ENCODE measurements around the gene NRXN2. TPM values are rescaled to one million over a fixed set of nuclear protein-coding genes. Genes with fewer than 3 reads are reported as not detected.

The NRXN2 gene
- total and polyA plus RNA-seq, 10 of the 15 experiments (the other 5 are each of a cell fraction or from before 2014, with no cell fraction given), result 0.03 to 1.4 (median 0.23) TPM

DNA sequence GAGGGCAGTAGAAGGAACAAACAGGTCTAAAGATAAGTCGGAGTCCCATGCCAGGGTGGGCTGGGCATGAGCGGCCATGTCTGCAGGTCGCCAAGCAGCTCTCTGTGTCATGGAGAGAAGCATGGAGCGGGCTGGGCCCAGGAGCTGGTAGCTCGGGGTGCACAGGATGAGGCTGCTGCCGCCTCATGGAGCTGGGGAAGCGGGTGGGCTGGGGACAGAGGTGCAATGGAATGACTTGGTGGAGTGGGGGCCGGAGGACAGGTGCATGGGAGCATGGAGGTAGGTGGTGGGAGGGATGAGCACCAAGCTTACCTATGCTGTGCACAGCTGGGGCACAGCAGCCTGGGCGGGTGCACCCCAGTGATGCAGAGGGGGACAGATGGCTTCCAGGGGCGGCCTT is 3.6 kb downstream of the NRXN2 start (continued):
- TF ChIP-seq PAX5 (IDR thresholded peaks at IDR 0.05; ENCODE audit: borderline replicate concordance, low read depth, low read length) (no peak), RUNX3 (IDR thresholded peaks at IDR 0.05; ENCODE audit: low read length) (no peak)
- TF ChIP-seq, protein P1, sequence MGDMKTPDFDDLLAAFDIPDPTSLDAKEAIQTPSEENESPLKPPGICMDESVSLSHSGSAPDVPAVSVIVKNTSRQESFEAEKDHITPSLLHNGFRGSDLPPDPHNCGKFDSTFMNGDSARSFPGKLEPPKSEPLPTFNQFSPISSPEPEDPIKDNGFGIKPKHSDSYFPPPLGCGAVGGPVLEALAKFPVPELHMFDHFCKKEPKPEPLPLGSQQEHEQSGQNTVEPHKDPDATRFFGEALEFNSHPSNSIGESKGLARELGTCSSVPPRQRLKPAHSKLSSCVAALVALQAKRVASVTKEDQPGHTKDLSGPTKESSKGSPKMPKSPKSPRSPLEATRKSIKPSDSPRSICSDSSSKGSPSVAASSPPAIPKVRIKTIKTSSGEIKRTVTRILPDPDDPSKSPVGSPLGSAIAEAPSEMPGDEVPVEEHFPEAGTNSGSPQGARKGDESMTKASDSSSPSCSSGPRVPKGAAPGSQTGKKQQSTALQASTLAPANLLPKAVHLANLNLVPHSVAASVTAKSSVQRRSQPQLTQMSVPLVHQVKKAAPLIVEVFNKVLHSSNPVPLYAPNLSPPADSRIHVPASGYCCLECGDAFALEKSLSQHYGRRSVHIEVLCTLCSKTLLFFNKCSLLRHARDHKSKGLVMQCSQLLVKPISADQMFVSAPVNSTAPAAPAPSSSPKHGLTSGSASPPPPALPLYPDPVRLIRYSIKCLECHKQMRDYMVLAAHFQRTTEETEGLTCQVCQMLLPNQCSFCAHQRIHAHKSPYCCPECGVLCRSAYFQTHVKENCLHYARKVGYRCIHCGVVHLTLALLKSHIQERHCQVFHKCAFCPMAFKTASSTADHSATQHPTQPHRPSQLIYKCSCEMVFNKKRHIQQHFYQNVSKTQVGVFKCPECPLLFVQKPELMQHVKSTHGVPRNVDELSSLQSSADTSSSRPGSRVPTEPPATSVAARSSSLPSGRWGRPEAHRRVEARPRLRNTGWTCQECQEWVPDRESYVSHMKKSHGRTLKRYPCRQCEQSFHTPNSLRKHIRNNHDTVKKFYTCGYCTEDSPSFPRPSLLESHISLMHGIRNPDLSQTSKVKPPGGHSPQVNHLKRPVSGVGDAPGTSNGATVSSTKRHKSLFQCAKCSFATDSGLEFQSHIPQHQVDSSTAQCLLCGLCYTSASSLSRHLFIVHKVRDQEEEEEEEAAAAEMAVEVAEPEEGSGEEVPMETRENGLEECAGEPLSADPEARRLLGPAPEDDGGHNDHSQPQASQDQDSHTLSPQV (IDR thresholded peaks at IDR 0.05), result no peak
- TF ChIP-seq, protein P2, sequence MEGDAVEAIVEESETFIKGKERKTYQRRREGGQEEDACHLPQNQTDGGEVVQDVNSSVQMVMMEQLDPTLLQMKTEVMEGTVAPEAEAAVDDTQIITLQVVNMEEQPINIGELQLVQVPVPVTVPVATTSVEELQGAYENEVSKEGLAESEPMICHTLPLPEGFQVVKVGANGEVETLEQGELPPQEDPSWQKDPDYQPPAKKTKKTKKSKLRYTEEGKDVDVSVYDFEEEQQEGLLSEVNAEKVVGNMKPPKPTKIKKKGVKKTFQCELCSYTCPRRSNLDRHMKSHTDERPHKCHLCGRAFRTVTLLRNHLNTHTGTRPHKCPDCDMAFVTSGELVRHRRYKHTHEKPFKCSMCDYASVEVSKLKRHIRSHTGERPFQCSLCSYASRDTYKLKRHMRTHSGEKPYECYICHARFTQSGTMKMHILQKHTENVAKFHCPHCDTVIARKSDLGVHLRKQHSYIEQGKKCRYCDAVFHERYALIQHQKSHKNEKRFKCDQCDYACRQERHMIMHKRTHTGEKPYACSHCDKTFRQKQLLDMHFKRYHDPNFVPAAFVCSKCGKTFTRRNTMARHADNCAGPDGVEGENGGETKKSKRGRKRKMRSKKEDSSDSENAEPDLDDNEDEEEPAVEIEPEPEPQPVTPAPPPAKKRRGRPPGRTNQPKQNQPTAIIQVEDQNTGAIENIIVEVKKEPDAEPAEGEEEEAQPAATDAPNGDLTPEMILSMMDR (IDR thresholded peaks at IDR 0.05 in 2 of 3, conservative IDR thresholded peaks at IDR 0.05 in 1 of 3; ENCODE audit: control insufficient read depth in 2 of 3, extremely low read depth in 1 of 3, insufficient read depth in 1 of 3, low read depth in 3 of 3, low read length in 3 of 3), result no peak
- TF ChIP-seq, protein P3, sequence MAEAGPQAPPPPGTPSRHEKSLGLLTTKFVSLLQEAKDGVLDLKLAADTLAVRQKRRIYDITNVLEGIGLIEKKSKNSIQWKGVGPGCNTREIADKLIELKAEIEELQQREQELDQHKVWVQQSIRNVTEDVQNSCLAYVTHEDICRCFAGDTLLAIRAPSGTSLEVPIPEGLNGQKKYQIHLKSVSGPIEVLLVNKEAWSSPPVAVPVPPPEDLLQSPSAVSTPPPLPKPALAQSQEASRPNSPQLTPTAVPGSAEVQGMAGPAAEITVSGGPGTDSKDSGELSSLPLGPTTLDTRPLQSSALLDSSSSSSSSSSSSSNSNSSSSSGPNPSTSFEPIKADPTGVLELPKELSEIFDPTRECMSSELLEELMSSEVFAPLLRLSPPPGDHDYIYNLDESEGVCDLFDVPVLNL (IDR thresholded peaks at IDR 0.05; ENCODE audit: low read depth, low read length), result no peak
